Neural progenitor cell (in vitro differentiated cells): ENCODE data around the gene NUBP2. TPM values are rescaled to one million over a fixed set of nuclear protein-coding genes. Genes with fewer than 3 reads are reported as not detected.

Source experiments
- DNase-seq: peaks from one replicate; pipeline ENCODE4 v3.0.0-alpha.2; 2016; ENCODE audit warnings: low spot score
- H2AFZ ChIP-seq: fragments of 200-600 bp; sonication (generic); replicated peaks from 2 replicates; pipeline ENCODE4 v1.6.1; 2016; ENCODE audit warnings: antibody characterized with exemption
- H3F3A ChIP-seq: fragments of 200-600 bp; sonication (generic); 2 replicates; pipeline ENCODE4 v1.6.1; 2016; ENCODE audit warnings: antibody characterized with exemption, low read depth
- H3K27ac ChIP-seq: fragments of 200-600 bp; sonication (generic); 2 replicates; pipeline ENCODE4 v1.5.1; 2016; ENCODE audit warnings: mild to moderate bottlenecking
- H3K27me3 ChIP-seq: fragments of 200-600 bp; sonication (generic); 2 replicates; pipeline ENCODE4 v1.6.1; 2016; ENCODE audit warnings: mild to moderate bottlenecking, moderate library complexity
- H3K36me3 ChIP-seq: fragments of 200-600 bp; sonication (generic); 2 replicates; pipeline ENCODE4 v1.5.1; 2016
- H3K4me1 ChIP-seq: fragments of 200-600 bp; sonication (generic); 2 replicates; pipeline ENCODE4 v1.6.1; 2016; ENCODE audit warnings: mixed run types
- H3K4me2 ChIP-seq: fragments of 200-600 bp; sonication (generic); 2 replicates; pipeline ENCODE4 v1.6.1; 2016
- H3K4me3 ChIP-seq: fragments of 200-600 bp; sonication (generic); 2 replicates; pipeline ENCODE4 v1.5.1; 2016
- H3K79me2 ChIP-seq: fragments of 200-600 bp; sonication (generic); 2 replicates; pipeline ENCODE4 v1.6.1; 2016; ENCODE audit warnings: low read depth
- H3K9ac ChIP-seq: fragments of 200-600 bp; sonication (generic); 2 replicates; pipeline ENCODE4 v1.6.1; 2016
- H3K9me3 ChIP-seq: fragments of 200-600 bp; sonication (generic); 2 replicates; pipeline ENCODE4 v1.5.1; 2016; ENCODE audit warnings: low read depth
- H4K20me1 ChIP-seq: fragments of 200-600 bp; sonication (generic); 2 replicates; pipeline ENCODE4 v1.6.1; 2016; ENCODE audit warnings: low read depth
- H3K27ac Mint-ChIP-seq: 3 replicates; pipeline ENCODE4 v1.8.0; 2021; ENCODE audit warnings: mixed read lengths
- H3K27me3 Mint-ChIP-seq: 2 replicates; pipeline ENCODE4 v1.8.0; 2022; ENCODE audit warnings: low read depth, mild to moderate bottlenecking, inconsistent platforms, moderate library complexity, mixed read lengths; ENCODE audit not compliant: insufficient read depth
- H3K36me3 Mint-ChIP-seq: 3 replicates; pipeline ENCODE4 v1.8.0; 2021; ENCODE audit warnings: mixed read lengths
- H3K4me1 Mint-ChIP-seq: 3 replicates; pipeline ENCODE4 v1.8.0; 2021; ENCODE audit warnings: mixed read lengths
- H3K4me3 Mint-ChIP-seq: 3 replicates; pipeline ENCODE4 v1.8.0; 2021; ENCODE audit warnings: mild to moderate bottlenecking, moderate library complexity, mixed read lengths
- H3K9me3 Mint-ChIP-seq: 3 replicates; pipeline ENCODE4 v1.8.0; 2020; ENCODE audit warnings: mixed read lengths
- EZH2 ChIP-seq: fragments of 200-600 bp; sonication (generic); IDR thresholded peaks from 2 replicates; pipeline ENCODE4 v1.6.1; 2017; ENCODE audit warnings: antibody characterized with exemption, mild to moderate bottlenecking, moderate library complexity
- EZH2phosphoT487 ChIP-seq: fragments of 200-600 bp; sonication (generic); IDR thresholded peaks from 2 replicates; pipeline ENCODE4 v1.6.1; 2017; ENCODE audit warnings: antibody characterized with exemption
- total RNA-seq: library from RNA; depleted of rRNA; stranded (reverse); fragments of >200 nt; gene quantifications from 2 replicates; pipeline ENCODE4 v1.2.3, GENCODE V29; 2015; ENCODE audit warnings: low replicate concordance
- TF ChIP-seq, protein P1 (sequence below): fragments of 200-600 bp; sonication (generic); IDR thresholded peaks from 2 replicates; pipeline ENCODE4 v1.5.1; 2017; ENCODE audit warnings: antibody characterized with exemption, mild to moderate bottlenecking

The NUBP2 gene
- total RNA-seq, 1 donor from 2014 or later = 22.8 TPM

DNA sequence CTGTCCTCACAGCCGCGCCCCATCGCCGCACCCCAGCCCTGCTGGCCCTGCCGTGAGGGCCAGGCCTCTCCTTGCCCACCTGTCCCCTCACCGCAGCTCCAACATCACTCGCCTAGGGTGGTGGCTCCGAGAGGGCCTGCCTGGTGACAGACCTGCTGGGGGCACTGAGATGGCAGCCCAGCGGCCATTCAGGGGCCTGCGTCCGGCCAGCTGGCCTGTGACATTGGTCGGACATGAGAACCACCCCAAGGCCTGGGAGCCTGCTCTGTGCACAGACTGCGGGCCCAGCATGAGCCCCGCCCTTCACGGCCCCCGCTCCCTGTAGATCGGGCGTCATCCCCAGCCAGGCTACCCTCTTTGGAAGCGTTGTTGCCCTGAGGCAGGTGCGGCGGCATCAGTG is 23.2 kb upstream of the NUBP2 start:
- Histone ChIP-seq H3K27me3 (no peaks in the 10 kb centered on the region), H3K27ac (no peak overlapping the region), H2AFZ (no peak overlapping the region), H3K4me2 (no peak overlapping the region), H3K9ac (no peak overlapping the region), H3F3A (peaks cover 8% of the 10 kb centered on the region), H3K4me1 (no peaks in the 10 kb centered on the region), H3K79me2 (no peaks in the 10 kb centered on the region), H3K36me3 (no peaks in the 10 kb centered on the region), H3K4me3 (no peak overlapping the region), H3K9me3 (no peaks in the 10 kb centered on the region), H4K20me1 (peaks cover 13% of the 10 kb centered on the region)
- no peaks in the 10 kb centered on the region for H3K9me3 Mint-ChIP-seq
- H3K4me1 Mint-ChIP-seq = no peaks in the 10 kb centered on the region
- no peak for DNase-seq
- peaks cover 4% of the 10 kb centered on the region for H3K27me3 Mint-ChIP-seq
- H3K36me3 Mint-ChIP-seq = peaks cover 5% of the 10 kb centered on the region
- TF ChIP-seq, protein P1, sequence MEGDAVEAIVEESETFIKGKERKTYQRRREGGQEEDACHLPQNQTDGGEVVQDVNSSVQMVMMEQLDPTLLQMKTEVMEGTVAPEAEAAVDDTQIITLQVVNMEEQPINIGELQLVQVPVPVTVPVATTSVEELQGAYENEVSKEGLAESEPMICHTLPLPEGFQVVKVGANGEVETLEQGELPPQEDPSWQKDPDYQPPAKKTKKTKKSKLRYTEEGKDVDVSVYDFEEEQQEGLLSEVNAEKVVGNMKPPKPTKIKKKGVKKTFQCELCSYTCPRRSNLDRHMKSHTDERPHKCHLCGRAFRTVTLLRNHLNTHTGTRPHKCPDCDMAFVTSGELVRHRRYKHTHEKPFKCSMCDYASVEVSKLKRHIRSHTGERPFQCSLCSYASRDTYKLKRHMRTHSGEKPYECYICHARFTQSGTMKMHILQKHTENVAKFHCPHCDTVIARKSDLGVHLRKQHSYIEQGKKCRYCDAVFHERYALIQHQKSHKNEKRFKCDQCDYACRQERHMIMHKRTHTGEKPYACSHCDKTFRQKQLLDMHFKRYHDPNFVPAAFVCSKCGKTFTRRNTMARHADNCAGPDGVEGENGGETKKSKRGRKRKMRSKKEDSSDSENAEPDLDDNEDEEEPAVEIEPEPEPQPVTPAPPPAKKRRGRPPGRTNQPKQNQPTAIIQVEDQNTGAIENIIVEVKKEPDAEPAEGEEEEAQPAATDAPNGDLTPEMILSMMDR = no peak
- TF ChIP-seq EZH2phosphoT487 = no peak
- TF ChIP-seq EZH2 = no peak
- no peak overlapping the region for H3K27ac Mint-ChIP-seq
- no peak overlapping the region for H3K4me3 Mint-ChIP-seq

DNA sequence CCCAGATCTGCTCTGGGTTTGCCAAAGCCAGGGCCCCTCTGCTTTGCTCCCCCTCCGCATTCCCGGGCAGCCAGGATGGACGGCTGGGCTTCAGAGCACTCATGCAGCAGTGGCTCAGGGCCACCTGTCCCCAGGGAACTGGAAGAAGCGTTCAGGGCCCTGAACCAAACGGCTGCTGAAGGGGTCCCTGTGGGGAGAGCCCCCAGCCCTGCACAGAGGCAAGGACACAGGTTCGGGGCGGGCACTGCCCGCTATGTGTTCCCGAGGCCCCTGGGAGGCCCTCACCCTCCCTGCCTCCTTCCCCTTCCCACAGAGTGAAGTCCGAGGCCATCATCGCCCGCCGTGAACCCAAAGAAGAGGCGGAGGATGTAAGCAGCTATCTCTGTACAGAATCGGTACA is 21.8 kb upstream of the NUBP2 start:
- H3K36me3 ChIP-seq = no peaks in the 10 kb centered on the region
- H3K27me3 ChIP-seq = no peaks in the 10 kb centered on the region
- H3K4me2 ChIP-seq = no peak overlapping the region
- no peak for DNase-seq
- H3F3A ChIP-seq = peaks cover 8% of the 10 kb centered on the region
- TF ChIP-seq EZH2phosphoT487 = no peak
- TF ChIP-seq, protein P1 = no peak
- TF ChIP-seq EZH2 = no peak
- H3K4me1 Mint-ChIP-seq = no peaks in the 10 kb centered on the region
- H3K79me2 ChIP-seq = no peaks in the 10 kb centered on the region
- no peaks in the 10 kb centered on the region for H3K4me1 ChIP-seq
- peaks cover 1% of the 10 kb centered on the region for H3K27me3 Mint-ChIP-seq
- peaks cover 4% of the 10 kb centered on the region for H3K36me3 Mint-ChIP-seq
- peaks cover 15% of the 10 kb centered on the region for H4K20me1 ChIP-seq
- H3K27ac Mint-ChIP-seq = peak overlapping the region; percentile 93
- no peak overlapping the region for H3K4me3 Mint-ChIP-seq
- H3K9ac ChIP-seq = no peak overlapping the region
- H3K27ac ChIP-seq = no peak overlapping the region
- H3K4me3 ChIP-seq = no peak overlapping the region
- H2AFZ ChIP-seq = no peak overlapping the region
- H3K9me3 ChIP-seq = no peaks in the 10 kb centered on the region
- no peaks in the 10 kb centered on the region for H3K9me3 Mint-ChIP-seq

DNA sequence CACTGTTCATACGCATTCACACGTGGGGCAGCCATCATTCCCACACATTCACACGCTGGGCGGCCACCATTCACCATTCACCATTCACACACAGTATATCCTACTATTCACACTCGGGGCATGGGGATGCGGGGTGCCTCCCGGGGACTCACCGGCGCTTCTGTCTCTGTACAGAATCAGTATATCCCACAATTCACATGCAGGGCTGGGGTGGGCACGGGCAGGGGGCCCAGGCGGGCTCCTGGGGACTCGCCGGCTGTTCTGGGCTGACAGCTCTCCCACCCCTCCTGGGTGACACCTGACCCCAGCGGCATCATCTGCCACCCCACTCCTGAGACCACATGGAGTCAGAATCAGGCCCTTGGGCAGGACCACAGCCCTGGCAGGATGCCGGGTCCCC is 21.0 kb upstream of the NUBP2 start:
- Histone ChIP-seq H3K4me3 (no peak overlapping the region), H2AFZ (no peak overlapping the region), H3K27ac (no peak overlapping the region), H3K36me3 (no peaks in the 10 kb centered on the region), H3K9me3 (no peaks in the 10 kb centered on the region), H3K27me3 (no peaks in the 10 kb centered on the region), H3K4me1 (no peaks in the 10 kb centered on the region), H3K79me2 (no peaks in the 10 kb centered on the region), H4K20me1 (peaks cover 15% of the 10 kb centered on the region), H3K4me2 (no peak overlapping the region), H3F3A (peaks cover 8% of the 10 kb centered on the region), H3K9ac (no peak overlapping the region)
- TF ChIP-seq, protein P1 = no peak
- no peak for TF ChIP-seq EZH2
- no peak for TF ChIP-seq EZH2phosphoT487
- H3K27me3 Mint-ChIP-seq = no peaks in the 10 kb centered on the region
- H3K9me3 Mint-ChIP-seq = no peaks in the 10 kb centered on the region
- H3K4me3 Mint-ChIP-seq = no peak overlapping the region
- no peaks in the 10 kb centered on the region for H3K4me1 Mint-ChIP-seq
- H3K27ac Mint-ChIP-seq = no peak overlapping the region
- H3K36me3 Mint-ChIP-seq = peaks cover 3% of the 10 kb centered on the region
- DNase-seq = no peak
